RWPE2 (cell line): ENCODE measurements around the gene MAJIN.

ENCODE experiments used
- ATAC-seq: fragments of 200-7000 bp; cut with Tn5 transposase; 3 replicates; pipeline ENCODE4 v1.9.1; 2021; ENCODE audit warnings: low read depth
- DNase-seq: peaks from one replicate; pipeline ENCODE4 v3.0.0-alpha.2; 2020; ENCODE audit warnings: low spot score
- H3K27ac ChIP-seq: fragments of 450-650 bp; 2 replicates; pipeline ENCODE4 v1.5.1; 2017; ENCODE audit warnings: mild to moderate bottlenecking; ENCODE audit not compliant: poor library complexity, severe bottlenecking
- H3K27me3 ChIP-seq: fragments of 250-450 bp; sonication (Bioruptor Pico); 2 replicates; pipeline ENCODE4 v1.5.1; 2021; ENCODE audit warnings: mild to moderate bottlenecking, moderate library complexity; ENCODE audit not compliant: insufficient read depth, poor library complexity, severe bottlenecking
- H3K36me3 ChIP-seq: fragments of 250-450 bp; sonication (Bioruptor Pico); 2 replicates; pipeline ENCODE4 v1.5.1; 2020; ENCODE audit warnings: low read depth, mild to moderate bottlenecking, moderate library complexity
- H3K4me1 ChIP-seq: fragments of 250-450 bp; sonication (Bioruptor Pico); 2 replicates; pipeline ENCODE4 v1.5.1; 2021; ENCODE audit warnings: mild to moderate bottlenecking, moderate library complexity; ENCODE audit not compliant: insufficient read depth, poor library complexity, severe bottlenecking
- H3K4me3 ChIP-seq: fragments of 250-450 bp; sonication (Bioruptor Pico); 2 replicates; pipeline ENCODE4 v1.5.1; 2021; ENCODE audit warnings: mild to moderate bottlenecking, moderate library complexity; ENCODE audit not compliant: severe bottlenecking
- H3K9me3 ChIP-seq: fragments of 250-450 bp; sonication (Bioruptor Pico); 2 replicates; pipeline ENCODE4 v1.5.1; 2021; ENCODE audit warnings: mild to moderate bottlenecking, moderate library complexity; ENCODE audit not compliant: severe bottlenecking
- CTCF ChIP-seq: fragments of 450-650 bp; IDR thresholded peaks from one replicate; pipeline ENCODE4 v1.5.1; 2017; ENCODE audit warnings: mild to moderate bottlenecking, moderate library complexity; ENCODE audit not compliant: poor library complexity, severe bottlenecking

Gene MAJIN

GRCh38 chr11:64963072-64963631 is 8.8 kb downstream of the MAJIN start:
- no peak for DNase-seq
- TF ChIP-seq CTCF, result no peak
- Histone ChIP-seq H3K4me3 (no peak overlapping the region), H3K27ac (no peak overlapping the region), H3K27me3 (no peaks in the 10 kb centered on the region), H3K36me3 (no peaks in the 10 kb centered on the region), H3K9me3 (no peaks in the 10 kb centered on the region), H3K4me1 (peaks cover 6% of the 10 kb centered on the region)
- ATAC-seq, result no peak

- Histone ChIP-seq H3K4me3 (no peak overlapping the region), H3K36me3 (no peaks in the 10 kb centered on the region), H3K9me3 (no peaks in the 10 kb centered on the region), H3K27me3 (no peaks in the 10 kb centered on the region), H3K4me1 (peaks cover 6% of the 10 kb centered on the region), H3K27ac (no peak overlapping the region)
- no peak for ATAC-seq
- TF ChIP-seq CTCF, result no peak
- no peak for DNase-seq
These were observed 11.2 kb downstream of the MAJIN start for GRCh38 chr11:64960719-64961118.

- Histone ChIP-seq H3K27me3 (no peaks in the 10 kb centered on the region), H3K27ac (no peak overlapping the region), H3K36me3 (no peaks in the 10 kb centered on the region), H3K4me3 (no peak overlapping the region), H3K4me1 (peaks cover 6% of the 10 kb centered on the region), H3K9me3 (no peaks in the 10 kb centered on the region)
- DNase-seq (no peak), ATAC-seq (no peak)
- no peak for TF ChIP-seq CTCF
These were observed 12.4 kb downstream of the MAJIN start for GRCh38 chr11:64959498-64959897.

- no peaks in the 10 kb centered on the region for H3K36me3 ChIP-seq
- H3K4me3 ChIP-seq, result no peak overlapping the region
- H3K27ac ChIP-seq, result no peak overlapping the region
- H3K27me3 ChIP-seq, result no peaks in the 10 kb centered on the region
- no peak for ATAC-seq
- DNase-seq, result no peak
- no peaks in the 10 kb centered on the region for H3K9me3 ChIP-seq
- H3K4me1 ChIP-seq, result peaks cover under 1% of the 10 kb centered on the region
- TF ChIP-seq CTCF, result no peak
These were observed 17.7 kb downstream of the MAJIN start for GRCh38 chr11:64954201-64954600.

GRCh38 chr11:64951529-64951928 is 20.4 kb downstream of the MAJIN start:
- Histone ChIP-seq H3K27me3 (no peaks in the 10 kb centered on the region), H3K36me3 (no peaks in the 10 kb centered on the region), H3K9me3 (no peaks in the 10 kb centered on the region), H3K4me3 (no peak overlapping the region), H3K27ac (no peak overlapping the region), H3K4me1 (no peaks in the 10 kb centered on the region)
- ATAC-seq (no peak), DNase-seq (no peak)
- no peak for TF ChIP-seq CTCF
